OCI-LY7 (cell line): Measurements from ENCODE around the gene UBE3B. TPM values are rescaled to one million over a fixed set of nuclear protein-coding genes. Genes with fewer than 3 reads are reported as not detected.
A peak's percentile ranks its signal among the peaks of the same experiment; 100 is the strongest.

ENCODE experiments used
- BruUV-seq: library from RNA; stranded (reverse); fragments of 400-500 nt; replicated peaks from 2 replicates; lab custom pipeline; 2021; lab: Mats Ljungman, UMichigan
- CTCF ChIA-PET: fragments of 300-600 bp; sonication (Branson Sonifier 250); formaldehyde crosslinking; loops from one replicate; lab custom pipeline; 2022; ENCODE audit warnings: antibody characterized with exemption; ENCODE audit not compliant: unreplicated experiment; lab: Charles Lee
- POLR2A ChIA-PET: fragments of 300-600 bp; sonication (Branson Sonifier 250); formaldehyde crosslinking; loops from one replicate; lab custom pipeline; 2022; ENCODE audit warnings: antibody characterized with exemption; lab: Charles Lee
- DNase-seq: peaks from one replicate; pipeline ENCODE4 v3.0.0-alpha.2; 2015; ENCODE audit warnings: low spot score
- H2AFZ ChIP-seq: fragments of 200-600 bp; sonication (generic), shearing (Covaris generic); 2 replicates; pipeline ENCODE4 v1.6.1; 2014; ENCODE audit warnings: mild to moderate bottlenecking, antibody characterized with exemption, low read length, moderate library complexity
- H3K27ac ChIP-seq: fragments of 200-600 bp; sonication (generic); 2 replicates; pipeline ENCODE4 v1.5.1; 2014; ENCODE audit warnings: mixed run types, low read depth, mild to moderate bottlenecking, moderate library complexity, low read length, inconsistent platforms; ENCODE audit not compliant: poor library complexity, severe bottlenecking
- H3K36me3 ChIP-seq: fragments of 200-600 bp; sonication (generic); 2 replicates; pipeline ENCODE4 v1.6.1; 2014; ENCODE audit warnings: mild to moderate bottlenecking, antibody characterized with exemption, low read length, moderate library complexity, mixed read lengths; ENCODE audit not compliant: insufficient read depth
- H3K4me1 ChIP-seq: fragments of 200-600 bp; sonication (generic); 2 replicates; pipeline ENCODE4 v1.5.1; 2014; ENCODE audit warnings: mild to moderate bottlenecking, low read length; ENCODE audit not compliant: insufficient read depth, poor library complexity, severe bottlenecking
- H3K4me2 ChIP-seq: fragments of 200-600 bp; sonication (generic); 2 replicates; pipeline ENCODE4 v1.6.1; 2014; ENCODE audit warnings: mild to moderate bottlenecking, low read length
- H3K4me3 ChIP-seq: fragments of 200-600 bp; sonication (generic); 2 replicates; pipeline ENCODE4 v1.5.1; 2014; ENCODE audit warnings: mild to moderate bottlenecking, low read depth, low read length; ENCODE audit not compliant: poor library complexity, severe bottlenecking
- H3K79me2 ChIP-seq: fragments of 200-600 bp; sonication (generic); 2 replicates; pipeline ENCODE4 v1.6.1; 2016; ENCODE audit warnings: low read depth, mild to moderate bottlenecking, low read length, moderate library complexity, mixed read lengths; ENCODE audit not compliant: insufficient read depth
- H3K9me2 ChIP-seq: fragments of 200-600 bp; sonication (generic); 2 replicates; pipeline ENCODE4 v1.6.1; 2016; ENCODE audit warnings: mild to moderate bottlenecking, low read length, mixed read lengths; ENCODE audit not compliant: insufficient read depth
- H3K9me3 ChIP-seq: fragments of 200-600 bp; sonication (generic); 2 replicates; pipeline ENCODE4 v1.6.1; 2014; ENCODE audit warnings: mild to moderate bottlenecking, mixed run types, low read length, mixed read lengths
- H4K20me1 ChIP-seq: fragments of 200-600 bp; sonication (generic); 2 replicates; pipeline ENCODE4 v1.6.1; 2014; ENCODE audit warnings: mild to moderate bottlenecking, antibody characterized with exemption, low read length, moderate library complexity, mixed read lengths; ENCODE audit not compliant: insufficient read depth
- EZH2phosphoT487 ChIP-seq: fragments of 200-600 bp; sonication (generic); IDR thresholded peaks from 2 replicates; pipeline ENCODE4 v1.6.1; 2018; ENCODE audit warnings: low read depth, borderline replicate concordance, mild to moderate bottlenecking, mixed run types, antibody characterized with exemption, low read length, moderate library complexity, mixed read lengths
- intact Hi-C: fragments of 100-400 bp; cut with micrococcal nuclease; formaldehyde crosslinking; loops from one replicate; pipeline ENCODE4 v1.10.0; 2022; ENCODE audit not compliant: unreplicated experiment
- total RNA-seq, 2 experiments: library from RNA; depleted of rRNA in 1 of 2; stranded (reverse); fragments of >200 nt in 1 of 2; shearing (Covaris generic) in 1 of 2; gene quantifications; 2 replicates each; pipeline ENCODE4 v1.2.3, GENCODE V29; 2014 to 2022
- TF ChIP-seq, protein P1 (sequence below): fragments of 200-600 bp; sonication (generic); conservative IDR thresholded peaks from 2 replicates; pipeline ENCODE4 v1.5.1; 2014; ENCODE audit warnings: mild to moderate bottlenecking, antibody characterized with exemption, low read length, moderate library complexity, mixed read lengths

The UBE3B gene
- total RNA-seq, 2 experiments from 2014 or later, result 27.8 to 32.6 TPM

DNA sequence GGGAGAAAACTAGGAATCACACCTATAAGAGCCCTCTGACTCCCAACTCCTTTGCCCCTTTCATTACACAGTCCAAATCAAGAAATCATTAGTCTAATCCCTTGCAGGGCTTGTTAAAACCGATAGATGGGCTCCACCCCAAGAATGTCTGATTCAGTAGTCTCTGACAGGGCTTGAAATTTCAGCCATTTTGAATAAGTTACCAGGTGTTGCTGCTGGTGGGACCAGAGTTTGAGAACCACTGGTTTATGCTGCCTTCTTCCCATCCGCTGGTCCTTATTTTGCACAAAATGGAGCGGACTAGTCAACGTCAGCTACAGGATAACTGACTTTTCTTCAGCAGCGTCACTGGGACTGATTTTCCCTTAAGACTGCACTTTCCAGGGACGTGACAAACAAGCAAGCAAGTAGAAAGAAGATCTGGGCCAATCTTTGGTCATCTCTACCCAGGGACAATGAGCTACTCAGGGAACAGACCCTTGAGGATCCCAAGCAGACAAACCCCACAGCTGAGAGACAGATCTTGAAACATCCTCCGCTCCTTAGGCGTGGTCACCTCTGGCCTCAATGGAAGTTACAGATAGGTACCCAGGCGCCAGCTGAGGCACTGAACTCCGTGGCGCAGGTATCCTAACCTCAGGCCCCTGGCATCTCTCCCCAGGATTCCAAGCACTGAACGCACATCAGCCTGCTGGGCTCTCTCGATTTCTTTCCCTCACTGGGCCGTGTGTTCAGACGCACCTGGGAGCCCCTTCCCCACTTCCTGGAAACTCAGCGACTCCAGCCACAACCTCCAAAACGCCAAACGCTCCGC lies 1.2 kb upstream of the UBE3B start:
- peaks cover 59% of the 10 kb centered on the region for H3K79me2 ChIP-seq
- H3K4me3 ChIP-seq, result peak overlapping the region; percentile 92
- peak overlapping the region; percentile 60; the same call in 1 of the 2 replicates for H2AFZ ChIP-seq
- POLR2A ChIA-PET, result interaction anchor here (0.9 to 1.4 kb wide), 2 partner anchors 9 to 18 kb away, joined by 3 to 4 read pairs; no protein-coding TSS in a partner anchor
- peaks cover 22% of the 10 kb centered on the region for H3K4me1 ChIP-seq
- no peaks in the 10 kb centered on the region for H3K36me3 ChIP-seq
- CTCF ChIA-PET, result no interaction called here
- no peaks in the 10 kb centered on the region for H3K9me2 ChIP-seq
- DNase-seq, result peak; percentile 4
- no TSS peak for BruUV-seq
- intact Hi-C loops, result no loop called here
- no peak overlapping the region for H3K27ac ChIP-seq
- no peaks in the 10 kb centered on the region for H3K9me3 ChIP-seq
- peaks cover 8% of the 10 kb centered on the region; the same call in 1 of the 2 replicates for H4K20me1 ChIP-seq
- peak overlapping the region; percentile 83 for H3K4me2 ChIP-seq
- no peak for TF ChIP-seq EZH2phosphoT487

DNA sequence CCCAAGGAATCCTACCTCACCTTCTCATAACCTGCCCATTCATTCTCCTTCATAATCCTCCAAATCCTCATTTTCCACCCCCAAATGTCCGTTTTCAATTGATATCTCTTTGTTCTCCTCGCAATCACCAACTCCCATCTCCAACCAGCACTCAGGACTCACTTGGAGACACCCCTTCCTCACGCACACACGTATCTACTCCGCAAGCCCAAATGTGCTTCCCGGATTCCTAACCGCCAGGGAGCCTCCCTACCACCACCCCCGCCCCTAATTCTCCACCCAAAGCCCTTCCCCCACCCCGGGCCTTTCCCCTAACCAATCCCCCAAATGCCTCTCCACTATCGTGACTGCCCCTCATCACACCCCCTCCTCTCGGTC lies 638 bp upstream of the UBE3B start:
- DNase-seq, result no peak
- ChIA-PET POLR2A (no interaction called here), CTCF (no interaction called here)
- no peak overlapping the region for H3K27ac ChIP-seq
- H3K36me3 ChIP-seq, result no peaks in the 10 kb centered on the region
- H3K4me1 ChIP-seq, result peaks cover 22% of the 10 kb centered on the region
- TF ChIP-seq, protein P1, sequence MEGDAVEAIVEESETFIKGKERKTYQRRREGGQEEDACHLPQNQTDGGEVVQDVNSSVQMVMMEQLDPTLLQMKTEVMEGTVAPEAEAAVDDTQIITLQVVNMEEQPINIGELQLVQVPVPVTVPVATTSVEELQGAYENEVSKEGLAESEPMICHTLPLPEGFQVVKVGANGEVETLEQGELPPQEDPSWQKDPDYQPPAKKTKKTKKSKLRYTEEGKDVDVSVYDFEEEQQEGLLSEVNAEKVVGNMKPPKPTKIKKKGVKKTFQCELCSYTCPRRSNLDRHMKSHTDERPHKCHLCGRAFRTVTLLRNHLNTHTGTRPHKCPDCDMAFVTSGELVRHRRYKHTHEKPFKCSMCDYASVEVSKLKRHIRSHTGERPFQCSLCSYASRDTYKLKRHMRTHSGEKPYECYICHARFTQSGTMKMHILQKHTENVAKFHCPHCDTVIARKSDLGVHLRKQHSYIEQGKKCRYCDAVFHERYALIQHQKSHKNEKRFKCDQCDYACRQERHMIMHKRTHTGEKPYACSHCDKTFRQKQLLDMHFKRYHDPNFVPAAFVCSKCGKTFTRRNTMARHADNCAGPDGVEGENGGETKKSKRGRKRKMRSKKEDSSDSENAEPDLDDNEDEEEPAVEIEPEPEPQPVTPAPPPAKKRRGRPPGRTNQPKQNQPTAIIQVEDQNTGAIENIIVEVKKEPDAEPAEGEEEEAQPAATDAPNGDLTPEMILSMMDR, result no peak
- TF ChIP-seq EZH2phosphoT487, result no peak
- no peaks in the 10 kb centered on the region for H3K9me3 ChIP-seq
- peak overlapping the region; percentile 92 for H3K4me3 ChIP-seq
- no peaks in the 10 kb centered on the region for H3K9me2 ChIP-seq
- peaks cover 59% of the 10 kb centered on the region for H3K79me2 ChIP-seq
- peak overlapping the region; percentile 83 for H3K4me2 ChIP-seq
- intact Hi-C loops, result no loop called here
- H2AFZ ChIP-seq, result peak overlapping the region; percentile 60; the same call in 1 of the 2 replicates
- no TSS peak for BruUV-seq
- H4K20me1 ChIP-seq, result peaks cover 8% of the 10 kb centered on the region; the same call in 1 of the 2 replicates

DNA sequence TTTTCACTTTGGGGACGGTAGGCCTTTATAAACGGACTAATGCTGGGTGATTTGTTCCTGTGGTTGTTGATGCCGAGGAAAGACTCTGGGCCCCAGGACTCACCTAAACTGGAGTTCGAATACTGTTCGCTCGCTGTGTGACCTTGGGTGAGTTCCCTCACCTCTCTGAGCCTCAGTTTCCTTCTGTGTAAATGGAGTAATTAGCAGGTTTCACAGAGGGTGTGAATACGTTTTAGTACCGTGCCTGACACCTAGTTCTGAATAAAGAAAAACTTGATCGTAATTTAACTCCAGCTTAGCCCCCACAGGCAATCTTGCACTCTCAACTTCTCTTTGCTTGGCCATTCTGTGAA lies 505 bp downstream of the UBE3B start:
- H2AFZ ChIP-seq, result peak overlapping the region; percentile 60
- H3K4me1 ChIP-seq, result peaks cover 22% of the 10 kb centered on the region
- no peak overlapping the region for H3K27ac ChIP-seq
- ChIA-PET POLR2A (interaction anchor here (0.6 to 1.3 kb wide), 2 partner anchors 17 to 31 kb away, joined by 3 read pairs; no protein-coding TSS in a partner anchor), CTCF (no interaction called here)
- intact Hi-C loops, result no loop called here
- peak overlapping the region; percentile 92 for H3K4me3 ChIP-seq
- H3K79me2 ChIP-seq, result peaks cover 48% of the 10 kb centered on the region
- TSS peak; percentile 75 for BruUV-seq
- peaks cover 8% of the 10 kb centered on the region; the same call in 1 of the 2 replicates for H4K20me1 ChIP-seq
- TF ChIP-seq, protein P1, result no peak
- no peak for TF ChIP-seq EZH2phosphoT487
- H3K4me2 ChIP-seq, result peak overlapping the region; percentile 83
- H3K36me3 ChIP-seq, result no peaks in the 10 kb centered on the region
- H3K9me2 ChIP-seq, result no peaks in the 10 kb centered on the region
- DNase-seq, result no peak
- H3K9me3 ChIP-seq, result no peaks in the 10 kb centered on the region
